ENCODE data around the gene EIF4A3. TPM values are rescaled to one million over a fixed set of nuclear protein-coding genes. Genes with fewer than 3 reads are reported as not detected.

EIF4A3 gene
- 134 TPM for polyA plus RNA-seq (2013, experiment 1 of 2)
- polyA plus RNA-seq (2013, experiment 2 of 2), result 130 TPM

DNA sequence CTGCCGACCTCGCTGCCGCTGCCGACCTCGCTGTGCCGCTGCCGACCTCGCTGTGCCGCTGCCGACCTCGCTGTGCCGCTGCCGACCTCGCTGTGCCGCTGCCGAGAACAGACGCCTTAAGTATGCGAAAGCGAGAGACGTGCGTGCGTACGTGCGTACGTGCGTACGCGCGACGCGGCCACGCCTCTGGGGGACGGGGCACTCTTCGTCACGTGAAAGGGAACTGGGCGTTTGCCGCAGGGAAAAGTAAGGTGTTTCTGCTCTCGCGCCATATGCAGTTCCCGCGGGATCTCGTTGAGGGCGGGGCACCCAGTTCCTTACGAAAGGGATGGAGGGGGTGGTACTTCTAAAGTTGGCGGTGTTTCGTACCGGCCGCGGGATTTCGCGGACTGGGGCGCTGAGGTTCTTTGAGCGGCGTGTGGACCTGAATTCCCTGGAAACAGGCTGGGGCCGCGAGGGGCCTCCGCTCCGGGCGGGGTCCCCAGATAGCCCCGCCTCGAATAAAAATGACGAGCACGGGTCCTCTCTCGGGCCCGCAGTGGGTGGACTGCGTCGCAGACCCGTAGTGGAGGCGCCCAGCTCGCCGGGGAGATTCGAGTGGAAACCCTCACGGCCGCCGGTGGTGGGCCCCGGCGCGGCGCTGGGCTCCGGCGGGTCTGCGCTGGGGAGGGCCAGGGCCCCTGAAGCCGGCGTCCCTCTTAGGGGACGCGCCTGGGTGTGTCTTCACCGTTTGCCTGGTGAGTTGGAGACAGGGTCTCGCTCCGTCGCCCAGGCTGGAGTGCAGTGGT is at the start of gene EIF4A3:
EIF4A3 (minus strand) TSS at position 94 of the 788 bp plus-strand sequence. CDS start 167 bp downstream, outside the sequence.
- Histone ChIP-seq H4K5ac (ENCODE audit: low read length) (no peak within 1 kb of the TSS), H3K4ac (ENCODE audit: low read depth, low read length) (peak within 1 kb of the TSS; percentile 74), H3K36me3 (ENCODE audit: control insufficient read depth, insufficient read depth, low read length) (peaks cover 3% of the 10 kb centered on the region), H4K8ac (ENCODE audit: low read depth, low read length) (no peak within 1 kb of the TSS), H3K79me1 (ENCODE audit: low read length) (peaks cover 15% of the 10 kb centered on the region), H3K79me2 (ENCODE audit: control insufficient read depth, insufficient read depth, low read length) (peaks cover 33% of the 10 kb centered on the region), H3K4me2 (ENCODE audit: low read length) (peak within 1 kb of the TSS; percentile 94), H3K18ac (ENCODE audit: low read length) (peak within 1 kb of the TSS; percentile 91), H3K4me3 (ENCODE audit: low read length) (peak within 1 kb of the TSS; percentile 84), H3K56ac (ENCODE audit: low read length) (peak within 1 kb of the TSS; percentile 97), H3K27ac (ENCODE audit: low read depth, low read length) (peak within 1 kb of the TSS; percentile 75), H3K23ac (ENCODE audit: low read length) (peak within 1 kb of the TSS; percentile 3), H3K9ac (ENCODE audit: low read length) (peak within 1 kb of the TSS; percentile 98), H2BK120ac (ENCODE audit: low read depth, low read length) (peak within 1 kb of the TSS; percentile 51), H3K4me1 (ENCODE audit: control insufficient read depth, low read depth, low read length) (peaks cover 3% of the 10 kb centered on the region), H3K27me3 (ENCODE audit: insufficient read depth, low read length, poor library complexity) (no peaks in the 10 kb centered on the region), H2BK15ac (replicated peaks; ENCODE audit: low read depth) (no peak within 1 kb of the TSS), H2AK5ac (ENCODE audit: low read length) (no peak within 1 kb of the TSS), H2BK5ac (ENCODE audit: low read length) (no peak within 1 kb of the TSS)
- DNase-seq, result peak; percentile 100
- no CpG with 5 or more reads among the region's 90 CpGs for WGBS (ENCODE audit: extremely low coverage, insufficient coverage, low lambda C conversion rate)

DNA sequence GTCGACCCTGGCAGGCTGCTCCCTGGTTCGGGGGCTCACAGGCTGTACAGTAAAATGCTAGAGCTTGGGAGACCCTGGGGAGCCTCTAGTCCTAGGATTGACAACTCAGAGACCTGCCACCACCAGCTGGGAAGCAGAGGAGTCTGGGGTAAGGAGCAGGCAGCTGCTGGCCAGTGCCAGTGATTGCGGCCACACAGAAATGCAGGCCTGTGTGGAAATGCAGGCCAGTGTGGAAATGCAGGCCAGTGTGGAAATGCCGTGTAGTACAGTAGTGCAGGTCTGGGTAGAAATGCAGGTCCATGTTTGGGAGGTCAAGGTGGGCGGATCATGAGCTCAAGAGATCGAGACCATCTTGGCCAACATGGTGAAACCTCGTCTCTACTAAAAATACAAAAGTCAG is 49.7 kb upstream of the EIF4A3 start:
- Histone ChIP-seq H3K9ac (ENCODE audit: low read length) (no peak overlapping the region), H2BK5ac (ENCODE audit: low read length) (no peak overlapping the region), H2BK120ac (ENCODE audit: low read depth, low read length) (no peak overlapping the region), H3K27ac (ENCODE audit: low read depth, low read length) (no peak overlapping the region), H3K4me3 (ENCODE audit: low read length) (no peak overlapping the region), H3K23ac (ENCODE audit: low read length) (no peak overlapping the region), H3K79me1 (ENCODE audit: low read length) (no peaks in the 10 kb centered on the region), H4K5ac (ENCODE audit: low read length) (no peak overlapping the region), H3K79me2 (ENCODE audit: control insufficient read depth, insufficient read depth, low read length) (no peaks in the 10 kb centered on the region), H3K4me1 (ENCODE audit: control insufficient read depth, low read depth, low read length) (no peaks in the 10 kb centered on the region), H3K4me2 (ENCODE audit: low read length) (no peak overlapping the region), H3K36me3 (ENCODE audit: control insufficient read depth, insufficient read depth, low read length) (no peaks in the 10 kb centered on the region), H3K4ac (ENCODE audit: low read depth, low read length) (no peak overlapping the region), H2AK5ac (ENCODE audit: low read length) (no peak overlapping the region), H3K27me3 (ENCODE audit: insufficient read depth, low read length, poor library complexity) (no peaks in the 10 kb centered on the region), H3K18ac (ENCODE audit: low read length) (no peak overlapping the region), H4K8ac (ENCODE audit: low read depth, low read length) (no peak overlapping the region), H2BK15ac (replicated peaks; ENCODE audit: low read depth) (no peak overlapping the region), H3K56ac (ENCODE audit: low read length) (no peak overlapping the region)
- DNase-seq, result no peak
- no CpG with 5 or more reads among the region's 7 CpGs for WGBS (ENCODE audit: extremely low coverage, insufficient coverage, low lambda C conversion rate)

DNA sequence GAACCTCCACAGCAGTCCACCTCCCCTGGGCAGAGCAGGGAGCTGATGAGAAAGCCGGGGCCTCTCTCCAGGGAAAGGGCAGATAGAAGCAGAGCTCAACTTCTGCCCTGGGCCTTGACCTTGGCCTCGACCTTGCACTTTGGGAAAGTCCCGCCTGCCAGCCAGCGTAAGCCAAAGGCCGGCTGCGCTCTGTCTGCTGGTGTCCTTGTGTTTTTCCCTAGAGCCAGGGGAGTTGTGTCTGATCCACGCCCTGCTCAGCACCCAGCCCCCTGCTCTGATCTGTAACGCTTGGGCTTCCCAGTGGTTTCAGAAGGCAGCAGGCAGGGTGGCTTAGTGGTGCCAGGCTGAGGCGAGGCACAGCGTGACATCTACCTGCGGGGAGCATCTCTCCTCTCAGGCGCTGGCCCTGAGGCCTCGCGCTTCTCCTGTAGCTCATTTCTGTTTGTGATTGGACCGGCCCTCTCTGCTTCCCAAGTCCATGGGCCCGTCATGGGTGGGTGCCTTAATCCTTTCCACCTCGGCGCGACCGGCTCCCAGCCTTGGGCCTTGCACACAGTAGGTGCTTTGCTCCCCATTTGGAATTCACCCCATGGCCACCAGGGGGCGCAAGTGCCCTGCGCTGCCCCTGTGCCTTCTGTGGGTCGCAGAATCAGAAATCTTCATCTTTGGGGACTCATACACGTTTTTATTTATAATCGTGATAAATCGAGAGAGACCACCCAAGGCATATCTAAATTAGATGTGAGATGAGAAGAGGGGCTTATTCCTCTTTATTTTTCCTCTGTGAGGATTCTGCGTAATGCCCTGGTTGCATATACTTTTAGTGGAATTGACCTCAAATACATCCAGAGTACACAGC is 49.0 kb upstream of the EIF4A3 start:
- Histone ChIP-seq H2BK15ac (replicated peaks; ENCODE audit: low read depth) (no peak overlapping the region), H3K4ac (ENCODE audit: low read depth, low read length) (no peak overlapping the region), H2BK120ac (ENCODE audit: low read depth, low read length) (no peak overlapping the region), H3K4me2 (ENCODE audit: low read length) (no peak overlapping the region), H3K79me1 (ENCODE audit: low read length) (no peaks in the 10 kb centered on the region), H4K5ac (ENCODE audit: low read length) (no peak overlapping the region), H2BK5ac (ENCODE audit: low read length) (no peak overlapping the region), H3K9ac (ENCODE audit: low read length) (no peak overlapping the region), H3K36me3 (ENCODE audit: control insufficient read depth, insufficient read depth, low read length) (no peaks in the 10 kb centered on the region), H3K56ac (ENCODE audit: low read length) (no peak overlapping the region), H3K18ac (ENCODE audit: low read length) (no peak overlapping the region), H3K27ac (ENCODE audit: low read depth, low read length) (no peak overlapping the region), H3K4me3 (ENCODE audit: low read length) (no peak overlapping the region), H3K79me2 (ENCODE audit: control insufficient read depth, insufficient read depth, low read length) (no peaks in the 10 kb centered on the region), H3K23ac (ENCODE audit: low read length) (no peak overlapping the region), H3K27me3 (ENCODE audit: insufficient read depth, low read length, poor library complexity) (no peaks in the 10 kb centered on the region), H4K8ac (ENCODE audit: low read depth, low read length) (no peak overlapping the region), H2AK5ac (ENCODE audit: low read length) (no peak overlapping the region), H3K4me1 (ENCODE audit: control insufficient read depth, low read depth, low read length) (no peaks in the 10 kb centered on the region)
- WGBS (ENCODE audit: extremely low coverage, insufficient coverage, low lambda C conversion rate), result no CpG with 5 or more reads among the region's 27 CpGs
- peak; percentile 33 for DNase-seq

DNA sequence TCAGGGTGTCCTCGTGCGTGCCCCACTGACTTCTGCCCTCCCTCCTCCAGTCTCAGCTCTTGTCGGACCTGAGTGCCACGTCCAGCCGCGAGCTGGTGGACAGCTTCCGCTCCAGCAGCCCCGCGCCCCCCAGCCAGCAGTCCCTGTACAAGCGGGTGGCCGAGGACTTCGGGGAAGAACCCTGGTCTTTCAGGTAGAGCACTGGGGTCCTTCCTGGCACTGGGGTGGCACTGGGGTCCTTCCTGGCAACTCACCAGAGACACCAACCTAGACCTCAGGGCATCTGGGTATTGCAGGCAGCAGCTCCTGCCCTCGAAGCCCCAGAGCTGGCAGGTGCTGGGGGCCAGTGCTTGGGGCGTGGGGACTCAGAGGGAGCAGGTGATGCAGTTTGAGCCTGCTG is 48.2 kb upstream of the EIF4A3 start:
- Histone ChIP-seq H3K18ac (ENCODE audit: low read length) (no peak overlapping the region), H3K23ac (ENCODE audit: low read length) (no peak overlapping the region), H4K8ac (ENCODE audit: low read depth, low read length) (no peak overlapping the region), H3K4me1 (ENCODE audit: control insufficient read depth, low read depth, low read length) (no peaks in the 10 kb centered on the region), H3K79me2 (ENCODE audit: control insufficient read depth, insufficient read depth, low read length) (no peaks in the 10 kb centered on the region), H3K4me2 (ENCODE audit: low read length) (no peak overlapping the region), H3K4ac (ENCODE audit: low read depth, low read length) (no peak overlapping the region), H3K27me3 (ENCODE audit: insufficient read depth, low read length, poor library complexity) (no peaks in the 10 kb centered on the region), H3K36me3 (ENCODE audit: control insufficient read depth, insufficient read depth, low read length) (no peaks in the 10 kb centered on the region), H3K56ac (ENCODE audit: low read length) (no peak overlapping the region), H4K5ac (ENCODE audit: low read length) (no peak overlapping the region), H3K4me3 (ENCODE audit: low read length) (no peak overlapping the region), H2BK15ac (replicated peaks; ENCODE audit: low read depth) (no peak overlapping the region), H3K27ac (ENCODE audit: low read depth, low read length) (no peak overlapping the region), H3K79me1 (ENCODE audit: low read length) (no peaks in the 10 kb centered on the region), H2BK120ac (ENCODE audit: low read depth, low read length) (no peak overlapping the region), H2BK5ac (ENCODE audit: low read length) (no peak overlapping the region), H3K9ac (ENCODE audit: low read length) (no peak overlapping the region), H2AK5ac (ENCODE audit: low read length) (no peak overlapping the region)
- DNase-seq, result no peak
- WGBS (ENCODE audit: extremely low coverage, insufficient coverage, low lambda C conversion rate), result no CpG with 5 or more reads among the region's 14 CpGs

DNA sequence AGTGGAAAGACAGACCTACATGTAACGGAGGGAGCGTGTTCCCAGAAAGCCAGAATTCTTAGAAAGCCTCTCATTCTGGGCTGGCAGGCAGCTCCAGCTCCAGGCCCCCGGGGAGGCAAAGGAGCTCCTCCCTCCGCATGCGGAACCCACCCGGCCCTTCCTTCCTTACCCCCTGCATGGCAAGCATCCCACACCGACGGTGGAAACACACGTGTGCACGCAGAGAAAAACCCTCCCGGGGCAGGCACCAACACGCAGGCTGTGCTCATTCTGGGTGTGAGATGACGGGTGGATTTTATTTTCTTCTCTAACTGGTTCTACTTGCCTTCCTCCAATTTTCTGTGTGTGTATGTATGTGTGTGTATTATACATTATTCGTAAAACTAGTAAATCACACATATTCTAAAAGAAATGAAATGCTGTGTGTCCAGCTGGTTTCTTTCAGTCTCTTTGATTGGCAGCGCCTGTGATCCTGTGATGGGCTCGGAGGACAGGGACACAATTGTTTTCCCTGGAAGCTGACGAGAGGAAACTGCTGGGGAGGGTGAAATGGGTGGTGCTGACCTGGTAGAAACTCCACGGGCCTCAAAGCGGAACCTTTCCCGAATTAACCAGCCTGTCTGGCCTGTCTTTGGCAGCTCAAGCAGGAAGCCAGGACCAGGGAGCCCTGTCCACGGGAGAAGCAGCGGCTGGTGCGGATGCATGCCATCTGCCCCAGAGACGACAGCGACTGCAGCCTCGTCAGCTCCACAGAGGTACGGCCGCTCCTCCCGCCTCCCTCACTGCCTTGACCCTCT is 45.1 kb upstream of the EIF4A3 start:
- H3K79me2 ChIP-seq (ENCODE audit: control insufficient read depth, insufficient read depth, low read length), result no peaks in the 10 kb centered on the region
- no peak overlapping the region for H3K27ac ChIP-seq (ENCODE audit: low read depth, low read length)
- no peak overlapping the region for H3K4ac ChIP-seq (ENCODE audit: low read depth, low read length)
- H2AK5ac ChIP-seq (ENCODE audit: low read length), result no peak overlapping the region
- H2BK120ac ChIP-seq (ENCODE audit: low read depth, low read length), result no peak overlapping the region
- H3K36me3 ChIP-seq (ENCODE audit: control insufficient read depth, insufficient read depth, low read length), result no peaks in the 10 kb centered on the region
- no peak overlapping the region for H3K4me2 ChIP-seq (ENCODE audit: low read length)
- no peak overlapping the region for H3K4me3 ChIP-seq (ENCODE audit: low read length)
- H3K18ac ChIP-seq (ENCODE audit: low read length), result no peak overlapping the region
- DNase-seq, result no peak
- H4K8ac ChIP-seq (ENCODE audit: low read depth, low read length), result no peak overlapping the region
- H3K4me1 ChIP-seq (ENCODE audit: control insufficient read depth, low read depth, low read length), result no peaks in the 10 kb centered on the region
- no peaks in the 10 kb centered on the region for H3K79me1 ChIP-seq (ENCODE audit: low read length)
- no peak overlapping the region for H3K23ac ChIP-seq (ENCODE audit: low read length)
- no peaks in the 10 kb centered on the region for H3K27me3 ChIP-seq (ENCODE audit: insufficient read depth, low read length, poor library complexity)
- H2BK5ac ChIP-seq (ENCODE audit: low read length), result no peak overlapping the region
- no peak overlapping the region for H3K56ac ChIP-seq (ENCODE audit: low read length)
- no CpG with 5 or more reads among the region's 29 CpGs for WGBS (ENCODE audit: extremely low coverage, insufficient coverage, low lambda C conversion rate)
- no peak overlapping the region for H2BK15ac ChIP-seq (replicated peaks; ENCODE audit: low read depth)
- H3K9ac ChIP-seq (ENCODE audit: low read length), result no peak overlapping the region
- no peak overlapping the region for H4K5ac ChIP-seq (ENCODE audit: low read length)

Data from mesendoderm (in vitro differentiated cells).